Natural killer cell (primary cell): ENCODE results near the gene SALL4. TPM values are rescaled to one million over a fixed set of nuclear protein-coding genes. Genes with fewer than 3 reads are reported as not detected.

ENCODE experiments used
- ATAC-seq, 3 donors: fragments of 150-1000 bp in 2 of 3; fragments of 200-7000 bp in 1 of 3; cut with Tn5 transposase; 1 replicate in 1 of 3; 2 replicates in 2 of 3; pipeline ENCODE4 v1.10.0; 2021; ENCODE audit warnings: mild to moderate bottlenecking in 2 of 3, moderate library complexity in 2 of 3
- DNase-seq, 2 donors: peaks; one replicate each; pipeline versions ENCODE4 v3.0.0 to v3.0.0-alpha.2; 2013 to 2021; ENCODE audit warnings: mixed read lengths in 1 of 2
- H3K27ac ChIP-seq: one replicate; pipeline ENCODE4 v1.5.1; 2013; ENCODE audit warnings: mild to moderate bottlenecking, low read length
- H3K27me3 ChIP-seq: one replicate; pipeline ENCODE4 v1.6.1; 2013; ENCODE audit warnings: low read length; ENCODE audit not compliant: control insufficient read depth, insufficient read depth
- H3K36me3 ChIP-seq: one replicate; pipeline ENCODE4 v1.6.1; 2013; ENCODE audit warnings: low read length; ENCODE audit not compliant: control insufficient read depth, insufficient read depth
- H3K4me1 ChIP-seq: one replicate; pipeline ENCODE4 v1.6.1; 2013; ENCODE audit warnings: low read length; ENCODE audit not compliant: control insufficient read depth, insufficient read depth
- H3K4me3 ChIP-seq: one replicate; pipeline ENCODE4 v1.5.1; 2013; ENCODE audit warnings: low read length
- H3K9me3 ChIP-seq: one replicate; pipeline ENCODE4 v1.6.1; 2013; ENCODE audit warnings: low read length; ENCODE audit not compliant: control insufficient read depth, insufficient read depth
- H3K27ac Mint-ChIP-seq, 2 donors: one replicate each; pipeline ENCODE4 v1.8.0; 2022; ENCODE audit warnings: mild to moderate bottlenecking in 2 of 2, mixed read lengths in 2 of 2, moderate library complexity in 1 of 2
- H3K27me3 Mint-ChIP-seq, 2 donors: one replicate each; pipeline ENCODE4 v1.8.0; 2022; ENCODE audit warnings: low read depth in 2 of 2, mixed read lengths in 2 of 2
- H3K36me3 Mint-ChIP-seq: one replicate; pipeline ENCODE4 v1.8.0; 2022; ENCODE audit warnings: mixed read lengths
- H3K4me1 Mint-ChIP-seq, 2 donors: one replicate each; pipeline ENCODE4 v1.8.0; 2022; ENCODE audit warnings: mixed read lengths in 2 of 2
- H3K4me3 Mint-ChIP-seq: one replicate; pipeline ENCODE4 v1.8.0; 2022; ENCODE audit warnings: mild to moderate bottlenecking, moderate library complexity, mixed read lengths
- H3K9me3 Mint-ChIP-seq, 2 donors: one replicate each; pipeline ENCODE4 v1.8.0; 2022; ENCODE audit warnings: mixed read lengths in 2 of 2
- WGBS: methylation state at CpG from one replicate; pipeline ENCODE4 v1.1.7; 2013; ENCODE audit warnings: missing lambda C conversion rate; ENCODE audit not compliant: insufficient coverage; 5-methylcytosine and 5-hydroxymethylcytosine counted together
- intact Hi-C: fragments of 100-400 bp; cut with micrococcal nuclease; formaldehyde crosslinking; loops from one replicate; pipeline ENCODE4 v1.14.2; 2022
- total RNA-seq, 4 donors: library from RNA; stranded (reverse); fragments of 120-200 nt in 1 of 4; gene quantifications; one replicate each; pipeline versions ENCODE4 v1.2.3 to v1.2.4, GENCODE V29; 2013 to 2022
- TF ChIP-seq, protein P1 (sequence below): fragments of 200-600 bp; IDR thresholded peaks from one replicate; pipeline ENCODE4 v1.8.0; 2022; ENCODE audit warnings: antibody characterized with exemption

The SALL4 gene
- total RNA-seq, 3 donors from 2014 or later (not counting 1 experiment from before 2014, with no cell fraction given) = 0.33 to 2.9 (median 0.42) TPM

DNA sequence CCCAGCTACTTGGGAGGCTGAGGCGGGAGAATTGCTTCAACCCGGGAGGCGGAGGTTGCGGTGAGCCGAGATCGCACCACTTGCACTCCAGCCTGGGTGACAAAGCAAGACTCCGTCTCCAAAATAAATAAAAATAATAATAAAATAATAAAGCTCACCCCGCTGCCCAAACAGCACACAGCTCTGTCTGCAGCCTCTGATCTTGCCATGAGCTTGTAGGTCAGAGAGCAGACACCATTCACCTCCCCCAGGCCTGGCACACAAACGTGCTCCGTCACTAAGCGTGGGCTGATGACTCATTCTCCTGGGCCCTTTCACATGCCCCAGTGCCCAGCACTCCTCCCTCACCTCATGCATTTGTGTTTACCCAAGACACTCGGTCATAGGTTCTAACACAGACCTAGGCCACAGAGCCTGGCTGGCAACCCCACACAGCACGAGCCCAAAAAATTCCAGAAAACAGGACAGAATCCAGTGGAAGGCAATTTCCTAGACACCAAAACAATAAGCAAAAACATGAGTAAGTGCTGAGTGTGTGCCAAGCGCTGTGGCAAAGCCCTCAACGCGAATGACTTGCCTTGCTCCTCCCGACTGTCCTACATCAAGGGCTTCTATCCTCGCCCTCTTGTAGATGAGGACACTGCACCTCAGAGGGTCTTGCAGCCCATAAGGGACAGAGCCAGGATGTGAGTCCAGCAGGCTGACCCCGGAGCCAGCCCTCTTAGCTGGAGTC, 52.1 kb downstream of the SALL4 start:
- H3K9me3 Mint-ChIP-seq = no peaks in the 10 kb centered on the region
- TF ChIP-seq, protein P1, sequence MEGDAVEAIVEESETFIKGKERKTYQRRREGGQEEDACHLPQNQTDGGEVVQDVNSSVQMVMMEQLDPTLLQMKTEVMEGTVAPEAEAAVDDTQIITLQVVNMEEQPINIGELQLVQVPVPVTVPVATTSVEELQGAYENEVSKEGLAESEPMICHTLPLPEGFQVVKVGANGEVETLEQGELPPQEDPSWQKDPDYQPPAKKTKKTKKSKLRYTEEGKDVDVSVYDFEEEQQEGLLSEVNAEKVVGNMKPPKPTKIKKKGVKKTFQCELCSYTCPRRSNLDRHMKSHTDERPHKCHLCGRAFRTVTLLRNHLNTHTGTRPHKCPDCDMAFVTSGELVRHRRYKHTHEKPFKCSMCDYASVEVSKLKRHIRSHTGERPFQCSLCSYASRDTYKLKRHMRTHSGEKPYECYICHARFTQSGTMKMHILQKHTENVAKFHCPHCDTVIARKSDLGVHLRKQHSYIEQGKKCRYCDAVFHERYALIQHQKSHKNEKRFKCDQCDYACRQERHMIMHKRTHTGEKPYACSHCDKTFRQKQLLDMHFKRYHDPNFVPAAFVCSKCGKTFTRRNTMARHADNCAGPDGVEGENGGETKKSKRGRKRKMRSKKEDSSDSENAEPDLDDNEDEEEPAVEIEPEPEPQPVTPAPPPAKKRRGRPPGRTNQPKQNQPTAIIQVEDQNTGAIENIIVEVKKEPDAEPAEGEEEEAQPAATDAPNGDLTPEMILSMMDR = no peak
- H3K27ac ChIP-seq = no peak overlapping the region
- H3K36me3 Mint-ChIP-seq = no peaks in the 10 kb centered on the region
- H3K4me3 Mint-ChIP-seq = no peak overlapping the region
- H3K4me1 ChIP-seq = peaks cover 3% of the 10 kb centered on the region
- WGBS = 81% methylated on average over 19 of the region's 19 CpGs
- peaks cover 0 to 7% of the 10 kb centered on the region in 2 donors for H3K27me3 Mint-ChIP-seq
- intact Hi-C loops = no loop called here
- ATAC-seq = peak in 2 of 3 donors; percentile 34 to 70
- no peak for DNase-seq
- peak overlapping the region in 1 of 2 donors; percentile 2 for H3K27ac Mint-ChIP-seq
- H3K36me3 ChIP-seq = no peaks in the 10 kb centered on the region
- H3K27me3 ChIP-seq = no peaks in the 10 kb centered on the region
- H3K4me1 Mint-ChIP-seq = peaks cover 6 to 21% of the 10 kb centered on the region in 2 donors
- no peaks in the 10 kb centered on the region for H3K9me3 ChIP-seq
- no peak overlapping the region for H3K4me3 ChIP-seq

DNA sequence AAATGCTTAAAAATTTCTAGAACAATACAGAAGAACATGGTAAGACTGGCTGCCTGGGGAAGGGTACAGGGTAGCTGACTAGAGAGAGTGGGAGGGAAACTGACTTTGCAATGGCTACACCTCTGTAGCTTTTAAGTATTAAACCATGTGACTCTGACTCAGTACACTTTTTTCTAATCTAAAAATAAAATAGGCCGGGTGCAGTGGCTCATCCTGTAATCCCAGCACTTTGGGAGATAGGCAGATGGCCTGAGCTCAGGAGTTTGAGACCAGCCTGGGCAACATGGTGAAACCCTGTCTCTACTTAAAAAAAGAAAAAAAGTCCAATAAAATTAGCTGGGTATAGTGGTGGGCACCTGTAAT, 52.7 kb downstream of the SALL4 start:
- ATAC-seq = no peak
- H3K27me3 ChIP-seq = no peaks in the 10 kb centered on the region
- Mint-ChIP-seq H3K4me3 (no peak overlapping the region), H3K27ac (no peak overlapping the region), H3K9me3 (no peaks in the 10 kb centered on the region), H3K27me3 (peaks cover 0 to 7% of the 10 kb centered on the region in 2 donors), H3K36me3 (no peaks in the 10 kb centered on the region), H3K4me1 (peaks cover 6 to 21% of the 10 kb centered on the region in 2 donors)
- intact Hi-C loops = no loop called here
- no peak overlapping the region for H3K27ac ChIP-seq
- 69% methylated on average over 1 of the region's 1 CpG for WGBS
- H3K36me3 ChIP-seq = no peaks in the 10 kb centered on the region
- peaks cover 3% of the 10 kb centered on the region for H3K4me1 ChIP-seq
- no peak for DNase-seq
- TF ChIP-seq, protein P1 = no peak
- H3K4me3 ChIP-seq = no peak overlapping the region
- H3K9me3 ChIP-seq = no peaks in the 10 kb centered on the region

DNA sequence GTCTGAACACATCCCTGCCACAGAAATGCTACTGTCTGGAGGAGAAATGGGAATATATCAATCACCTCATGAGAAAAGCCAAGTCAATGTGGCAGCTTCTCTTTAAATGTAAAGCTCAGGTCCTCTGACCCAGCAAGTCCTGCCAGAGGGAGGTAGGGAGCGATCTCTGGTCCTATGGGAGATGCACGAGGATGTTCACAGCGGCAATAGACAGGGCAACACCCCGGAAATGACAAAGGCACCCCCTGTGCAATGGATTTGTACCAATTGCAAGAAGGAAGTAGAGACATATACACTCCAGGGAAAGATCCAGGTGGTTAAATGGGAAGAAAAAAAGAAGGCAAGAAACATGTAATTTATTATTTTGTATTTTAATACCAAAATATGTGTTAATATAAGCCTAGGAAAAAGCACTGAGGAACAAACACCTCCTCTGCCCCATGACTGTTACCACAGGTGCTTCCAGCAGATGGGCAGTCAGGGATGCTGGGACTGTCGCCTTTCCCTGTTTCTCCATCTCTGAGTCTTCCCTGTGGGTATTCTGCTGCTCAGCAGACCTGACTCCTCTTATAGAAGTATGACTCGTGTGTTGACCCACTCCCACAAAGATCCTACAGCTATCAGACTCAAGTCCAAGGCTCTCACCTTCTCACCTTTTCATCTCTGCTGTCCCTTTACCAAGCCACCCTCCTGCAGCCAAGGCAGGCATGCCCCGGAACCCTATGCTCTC, 55.0 kb downstream of the SALL4 start:
- WGBS = 89% methylated on average over 7 of the region's 7 CpGs
- intact Hi-C loops = no loop called here

More for the DNA sequence above, 55.0 kb downstream of the SALL4 start:
- TF ChIP-seq, protein P1 = no peak
- DNase-seq (no peak), ATAC-seq (no peak)
- no peaks in the 10 kb centered on the region for H3K9me3 ChIP-seq
- H3K27ac ChIP-seq = no peak overlapping the region
- Mint-ChIP-seq H3K4me1 (peaks cover 6 to 21% of the 10 kb centered on the region in 2 donors), H3K27ac (no peak overlapping the region), H3K4me3 (no peak overlapping the region), H3K27me3 (peaks cover 0 to 7% of the 10 kb centered on the region in 2 donors), H3K9me3 (no peaks in the 10 kb centered on the region), H3K36me3 (no peaks in the 10 kb centered on the region)
- H3K27me3 ChIP-seq = no peaks in the 10 kb centered on the region
- peaks cover 3% of the 10 kb centered on the region for H3K4me1 ChIP-seq
- H3K36me3 ChIP-seq = no peaks in the 10 kb centered on the region
- H3K4me3 ChIP-seq = no peak overlapping the region
